Measurements from ENCODE around the gene UXS1.

The UXS1 gene

GRCh38 chr2:106189325-106189724, 4.8 kb downstream of the UXS1 start:
- no peak overlapping the region for H3K4me3 ChIP-seq (ENCODE audit: low read length)
- no peaks in the 10 kb centered on the region for H3K36me3 ChIP-seq (ENCODE audit: insufficient read depth, low read length)
- WGBS = 90% methylated on average over 6 of the region's 6 CpGs
- H3K9ac ChIP-seq (ENCODE audit: low read depth, low read length) = no peak overlapping the region
- H3K27me3 ChIP-seq (ENCODE audit: insufficient read depth, low read length) = no peaks in the 10 kb centered on the region
- no peak overlapping the region for H3K27ac ChIP-seq (ENCODE audit: low read depth, low read length)
- no peaks in the 10 kb centered on the region for H3K9me3 ChIP-seq (ENCODE audit: insufficient read depth, low read depth, low read length)
- H3K4me1 ChIP-seq (ENCODE audit: insufficient read depth, low read length) = peaks cover 30% of the 10 kb centered on the region

- Histone ChIP-seq H3K9ac (ENCODE audit: low read depth, low read length) (no peak overlapping the region), H3K27me3 (ENCODE audit: insufficient read depth, low read length) (no peaks in the 10 kb centered on the region), H3K27ac (ENCODE audit: low read depth, low read length) (no peak overlapping the region), H3K36me3 (ENCODE audit: insufficient read depth, low read length) (no peaks in the 10 kb centered on the region), H3K4me1 (ENCODE audit: insufficient read depth, low read length) (peaks cover 34% of the 10 kb centered on the region), H3K9me3 (ENCODE audit: insufficient read depth, low read depth, low read length) (no peaks in the 10 kb centered on the region), H3K4me3 (ENCODE audit: low read length) (no peak overlapping the region)
- WGBS = 95% methylated on average over 14 of the region's 14 CpGs
Measured at GRCh38 chr2:106187273-106187891, 6.7 kb downstream of the UXS1 start.

DNA sequence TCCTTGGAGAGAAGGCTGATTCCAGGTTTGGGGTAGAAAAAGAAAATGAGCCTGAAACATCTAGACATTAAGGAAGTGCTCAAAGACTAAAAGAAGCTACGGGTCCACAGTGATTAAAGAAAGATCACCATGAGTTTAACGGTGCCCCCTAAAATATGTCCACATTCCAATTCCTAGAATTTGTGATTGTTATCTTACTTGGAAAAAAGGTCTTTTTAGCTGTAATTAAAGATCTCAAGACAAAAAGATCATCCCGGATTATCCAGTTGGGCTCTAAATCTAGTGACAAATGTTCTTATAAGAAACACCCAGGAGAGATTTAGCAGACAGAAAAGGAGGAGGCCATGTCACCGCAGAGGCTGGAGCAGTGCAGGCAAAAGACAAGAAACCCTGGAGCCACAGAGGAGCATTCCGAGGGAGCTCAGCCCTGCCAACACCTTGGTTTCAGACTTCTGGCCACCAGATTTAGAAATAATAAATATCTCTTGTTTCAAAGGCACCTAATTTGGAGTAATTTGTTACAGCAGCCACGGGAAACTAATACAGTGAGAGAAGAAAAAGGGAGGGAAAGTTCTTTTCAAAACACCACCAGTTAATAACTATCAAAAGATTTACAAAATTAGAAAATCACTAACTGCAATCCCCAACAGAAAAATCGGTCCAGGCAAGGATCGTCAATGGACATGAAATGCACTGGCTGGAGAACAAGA, 8.5 kb downstream of the UXS1 start:
- Histone ChIP-seq H3K9me3 (ENCODE audit: insufficient read depth, low read depth, low read length) (no peaks in the 10 kb centered on the region), H3K27ac (ENCODE audit: low read depth, low read length) (no peak overlapping the region), H3K36me3 (ENCODE audit: insufficient read depth, low read length) (no peaks in the 10 kb centered on the region), H3K27me3 (ENCODE audit: insufficient read depth, low read length) (no peaks in the 10 kb centered on the region), H3K4me3 (ENCODE audit: low read length) (no peak overlapping the region), H3K4me1 (ENCODE audit: insufficient read depth, low read length) (peaks cover 25% of the 10 kb centered on the region), H3K9ac (ENCODE audit: low read depth, low read length) (no peak overlapping the region)
- WGBS = 81% methylated on average over 8 of the region's 8 CpGs

DNA sequence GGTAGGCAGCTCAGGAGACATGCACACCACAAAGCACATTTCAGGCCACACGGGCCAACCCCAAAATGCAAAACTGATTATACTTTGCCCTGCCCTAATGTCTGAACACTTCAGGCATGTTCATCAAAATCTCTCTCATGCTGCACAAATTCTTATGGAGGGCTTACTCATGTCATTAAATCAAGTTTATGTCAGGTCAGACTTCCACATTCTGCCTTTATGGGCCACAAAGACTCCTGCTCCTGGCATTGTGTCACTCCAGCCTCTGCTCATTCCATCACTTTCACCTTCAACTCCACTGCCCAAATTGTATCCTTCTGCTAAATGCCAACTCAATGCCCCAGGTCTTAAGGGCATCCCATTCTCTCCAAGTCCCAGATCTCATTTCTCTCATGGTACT, 9.2 kb downstream of the UXS1 start:
- H3K27me3 ChIP-seq (ENCODE audit: insufficient read depth, low read length) = no peaks in the 10 kb centered on the region
- 94% methylated on average over 1 of the region's 1 CpG for WGBS
- no peaks in the 10 kb centered on the region for H3K36me3 ChIP-seq (ENCODE audit: insufficient read depth, low read length)
- no peak overlapping the region for H3K4me3 ChIP-seq (ENCODE audit: low read length)
- no peak overlapping the region for H3K9ac ChIP-seq (ENCODE audit: low read depth, low read length)
- no peaks in the 10 kb centered on the region for H3K9me3 ChIP-seq (ENCODE audit: insufficient read depth, low read depth, low read length)
- H3K4me1 ChIP-seq (ENCODE audit: insufficient read depth, low read length) = peaks cover 24% of the 10 kb centered on the region
- no peak overlapping the region for H3K27ac ChIP-seq (ENCODE audit: low read depth, low read length)

DNA sequence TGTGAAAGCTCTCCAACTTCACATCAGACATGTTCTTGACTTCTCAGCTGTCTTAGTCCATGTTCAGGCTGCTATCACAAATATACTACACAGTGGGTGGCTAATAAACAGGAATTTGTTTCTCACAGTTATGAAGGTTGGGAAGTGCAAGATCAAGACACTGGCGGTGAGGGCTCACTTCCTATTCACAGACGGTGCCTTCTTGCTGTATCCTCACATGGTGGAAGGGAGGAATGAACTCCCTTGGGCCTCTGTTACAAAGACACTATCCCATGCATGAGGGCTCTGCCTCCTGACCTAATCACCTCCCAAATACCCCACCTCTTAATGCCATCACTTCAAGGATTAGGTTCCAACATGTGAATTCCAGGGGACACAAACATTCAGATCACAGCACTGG, 9.7 kb downstream of the UXS1 start:
- Histone ChIP-seq H3K4me1 (ENCODE audit: insufficient read depth, low read length) (peaks cover 20% of the 10 kb centered on the region), H3K9me3 (ENCODE audit: insufficient read depth, low read depth, low read length) (no peaks in the 10 kb centered on the region), H3K27ac (ENCODE audit: low read depth, low read length) (no peak overlapping the region), H3K36me3 (ENCODE audit: insufficient read depth, low read length) (no peaks in the 10 kb centered on the region), H3K9ac (ENCODE audit: low read depth, low read length) (no peak overlapping the region), H3K4me3 (ENCODE audit: low read length) (no peak overlapping the region), H3K27me3 (ENCODE audit: insufficient read depth, low read length) (no peaks in the 10 kb centered on the region)
- 100% methylated on average over 2 of the region's 2 CpGs for WGBS

DNA sequence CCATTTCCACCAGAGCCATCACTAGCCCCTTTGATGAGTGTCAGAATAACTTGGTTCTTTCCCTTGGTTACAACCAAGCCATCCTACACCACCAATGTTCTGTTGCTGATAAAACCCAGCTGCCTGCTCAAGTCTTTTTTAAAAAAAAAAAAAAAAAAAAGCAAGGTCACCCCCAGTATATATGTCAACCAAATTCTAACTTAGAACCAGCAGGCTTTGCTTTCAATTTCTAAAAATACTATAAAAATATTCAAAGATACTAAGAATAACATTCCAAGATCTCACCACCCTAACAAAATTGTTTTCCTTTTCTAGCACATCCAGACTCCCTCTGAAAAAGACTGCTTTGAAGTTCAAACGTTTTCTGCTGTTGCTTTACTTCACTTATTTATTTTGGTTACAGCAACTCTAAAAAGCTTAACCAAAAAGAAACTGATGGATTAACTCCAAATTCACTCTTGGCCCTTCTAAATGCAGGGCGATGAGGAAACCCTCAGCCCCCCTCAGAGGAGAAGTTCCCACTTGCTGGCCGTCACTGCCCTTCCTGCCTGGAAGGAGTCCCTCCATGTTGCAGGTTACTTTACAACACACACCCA, 10.9 kb downstream of the UXS1 start:
- H3K4me1 ChIP-seq (ENCODE audit: insufficient read depth, low read length) = peaks cover 8% of the 10 kb centered on the region
- no peak overlapping the region for H3K4me3 ChIP-seq (ENCODE audit: low read length)
- no peaks in the 10 kb centered on the region for H3K9me3 ChIP-seq (ENCODE audit: insufficient read depth, low read depth, low read length)
- 77% methylated on average over 3 of the region's 3 CpGs for WGBS
- no peak overlapping the region for H3K9ac ChIP-seq (ENCODE audit: low read depth, low read length)
- no peak overlapping the region for H3K27ac ChIP-seq (ENCODE audit: low read depth, low read length)
- no peaks in the 10 kb centered on the region for H3K27me3 ChIP-seq (ENCODE audit: insufficient read depth, low read length)
- no peaks in the 10 kb centered on the region for H3K36me3 ChIP-seq (ENCODE audit: insufficient read depth, low read length)

GRCh38 chr2:106181064-106181463, 13.0 kb downstream of the UXS1 start:
- Histone ChIP-seq H3K4me1 (ENCODE audit: insufficient read depth, low read length) (peaks cover 9% of the 10 kb centered on the region), H3K27ac (ENCODE audit: low read depth, low read length) (no peak overlapping the region), H3K9me3 (ENCODE audit: insufficient read depth, low read depth, low read length) (no peaks in the 10 kb centered on the region), H3K9ac (ENCODE audit: low read depth, low read length) (no peak overlapping the region), H3K27me3 (ENCODE audit: insufficient read depth, low read length) (no peaks in the 10 kb centered on the region), H3K4me3 (ENCODE audit: low read length) (no peak overlapping the region), H3K36me3 (ENCODE audit: insufficient read depth, low read length) (0 out of 2 replicates have a peak, but pooled peaks cover 3% of the 10 kb centered on the region)
- 93% methylated on average over 10 of the region's 10 CpGs for WGBS

- Histone ChIP-seq H3K27me3 (ENCODE audit: insufficient read depth, low read length) (no peaks in the 10 kb centered on the region), H3K4me3 (ENCODE audit: low read length) (no peak overlapping the region), H3K27ac (ENCODE audit: low read depth, low read length) (no peak overlapping the region), H3K36me3 (ENCODE audit: insufficient read depth, low read length) (0 out of 2 replicates have a peak, but pooled peaks cover 3% of the 10 kb centered on the region), H3K9me3 (ENCODE audit: insufficient read depth, low read depth, low read length) (no peaks in the 10 kb centered on the region), H3K4me1 (ENCODE audit: insufficient read depth, low read length) (peaks cover 9% of the 10 kb centered on the region), H3K9ac (ENCODE audit: low read depth, low read length) (no peak overlapping the region)
- 92% methylated on average over 3 of the region's 5 CpGs for WGBS
Measured at GRCh38 chr2:106180602-106181001, 13.5 kb downstream of the UXS1 start.

GRCh38 chr2:106178716-106179115, 15.4 kb downstream of the UXS1 start:
- WGBS = 96% methylated on average over 7 of the region's 7 CpGs
- H3K9ac ChIP-seq (ENCODE audit: low read depth, low read length) = no peak overlapping the region
- H3K27ac ChIP-seq (ENCODE audit: low read depth, low read length) = no peak overlapping the region
- 0 out of 2 replicates have a peak, but pooled peaks cover 3% of the 10 kb centered on the region for H3K36me3 ChIP-seq (ENCODE audit: insufficient read depth, low read length)
- H3K4me1 ChIP-seq (ENCODE audit: insufficient read depth, low read length) = peaks cover 9% of the 10 kb centered on the region
- no peaks in the 10 kb centered on the region for H3K27me3 ChIP-seq (ENCODE audit: insufficient read depth, low read length)
- no peak overlapping the region for H3K4me3 ChIP-seq (ENCODE audit: low read length)
- no peaks in the 10 kb centered on the region for H3K9me3 ChIP-seq (ENCODE audit: insufficient read depth, low read depth, low read length)

DNA sequence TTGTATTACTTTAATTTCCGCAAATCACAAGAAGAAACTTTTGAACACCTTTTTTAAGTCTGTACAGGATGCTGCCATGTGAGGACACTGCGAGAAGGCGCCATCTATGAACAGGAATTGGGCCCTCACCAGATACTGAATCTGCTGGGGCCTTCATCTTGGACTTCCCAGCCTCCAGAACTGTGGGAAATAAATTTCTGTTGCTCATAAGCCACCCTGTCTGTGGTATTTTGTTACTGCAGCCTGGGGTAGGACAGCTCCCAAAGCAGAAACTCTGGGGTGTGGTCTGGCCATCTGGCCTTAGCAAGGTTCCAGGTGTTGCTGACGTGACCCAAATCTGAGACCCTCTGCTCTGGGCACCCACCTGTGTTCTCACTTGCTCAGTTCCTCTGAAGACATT, 16.5 kb downstream of the UXS1 start:
- WGBS = 94% methylated on average over 4 of the region's 4 CpGs
- 0 out of 2 replicates have a peak, but pooled peaks cover 3% of the 10 kb centered on the region for H3K36me3 ChIP-seq (ENCODE audit: insufficient read depth, low read length)

GRCh38 chr2:106176446-106177099, 17.5 kb downstream of the UXS1 start:
- Histone ChIP-seq H3K9me3 (ENCODE audit: insufficient read depth, low read depth, low read length) (no peaks in the 10 kb centered on the region), H3K27ac (ENCODE audit: low read depth, low read length) (no peak overlapping the region), H3K4me1 (ENCODE audit: insufficient read depth, low read length) (peaks cover 11% of the 10 kb centered on the region), H3K4me3 (ENCODE audit: low read length) (no peak overlapping the region), H3K27me3 (ENCODE audit: insufficient read depth, low read length) (no peaks in the 10 kb centered on the region), H3K36me3 (ENCODE audit: insufficient read depth, low read length) (0 out of 2 replicates have a peak, but pooled peaks cover 3% of the 10 kb centered on the region), H3K9ac (ENCODE audit: low read depth, low read length) (no peak overlapping the region)
- 91% methylated on average over 9 of the region's 9 CpGs for WGBS

More for the DNA sequence above, 16.5 kb downstream of the UXS1 start:
- H3K27ac ChIP-seq (ENCODE audit: low read depth, low read length) = no peak overlapping the region
- H3K9ac ChIP-seq (ENCODE audit: low read depth, low read length) = no peak overlapping the region
- H3K9me3 ChIP-seq (ENCODE audit: insufficient read depth, low read depth, low read length) = no peaks in the 10 kb centered on the region
- peaks cover 2% of the 10 kb centered on the region for H3K4me1 ChIP-seq (ENCODE audit: insufficient read depth, low read length)
- H3K4me3 ChIP-seq (ENCODE audit: low read length) = no peak overlapping the region
- no peaks in the 10 kb centered on the region for H3K27me3 ChIP-seq (ENCODE audit: insufficient read depth, low read length)

Measured in HUES64 (cell line).